ENCODE results near the gene GRIK1. TPM values are rescaled to one million over a fixed set of nuclear protein-coding genes. Genes with fewer than 3 reads are reported as not detected.

The GRIK1 gene
- total RNA-seq, 1 experiment from 2014 or later = not detected

DNA sequence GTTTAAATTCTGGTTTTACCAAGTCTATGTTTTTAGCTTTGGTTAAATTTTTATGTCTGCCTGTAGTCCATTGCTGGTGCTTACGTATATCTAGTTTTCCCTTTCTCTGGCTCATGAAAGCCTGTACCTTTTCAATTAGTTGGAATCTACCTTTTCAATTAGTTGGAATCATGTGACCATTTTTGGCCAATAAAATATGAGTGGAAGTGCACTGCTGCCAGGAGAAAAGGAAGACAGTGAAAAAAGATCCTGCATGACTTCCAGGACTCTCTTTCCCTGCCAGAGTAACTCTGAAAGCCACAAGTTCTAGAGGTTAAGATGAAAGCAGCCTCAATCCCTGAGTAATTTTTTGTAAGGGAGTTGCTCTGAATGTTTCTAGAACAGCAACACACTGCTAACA, 2.2 kb upstream of the GRIK1 start:
- Mint-ChIP-seq H3K4me3 (ENCODE audit: unreplicated experiment) (no peak overlapping the region), H3K27me3 (ENCODE audit: insufficient read depth, unreplicated experiment) (peaks cover 15% of the 10 kb centered on the region), H3K36me3 (ENCODE audit: insufficient read depth, unreplicated experiment) (no peaks in the 10 kb centered on the region), H3K4me1 (ENCODE audit: low read depth, unreplicated experiment) (peaks cover 4% of the 10 kb centered on the region), H3K27ac (ENCODE audit: unreplicated experiment) (no peak overlapping the region), H3K9me3 (ENCODE audit: unreplicated experiment) (no peaks in the 10 kb centered on the region)
- Histone ChIP-seq H3K4me3 (ENCODE audit: low read depth, low read length) (no peak overlapping the region), H3K36me3 (ENCODE audit: control insufficient read depth, insufficient read depth, low read length) (no peaks in the 10 kb centered on the region), H3K4me1 (no peaks in the 10 kb centered on the region; the same call in 1 of the 2 replicates), H3K9me3 (no peaks in the 10 kb centered on the region), H3K27me3 (replicated peaks; ENCODE audit: control insufficient read depth, insufficient read depth, low read length) (no peaks in the 10 kb centered on the region)
- ChIA-PET POLR2A (no interaction called here), CTCF (no interaction called here)
- TF ChIP-seq CTCF (IDR thresholded peaks at IDR 0.05; ENCODE audit: insufficient read depth in 1 of 2, low read depth in 1 of 2, low read length in 1 of 2, severe bottlenecking in 1 of 2, unreplicated experiment in 1 of 2) = no peak
- BruUV-seq (replicated peaks) = no TSS peak
- no peak for DNase-seq
- intact Hi-C loops (cut with micrococcal nuclease; ENCODE audit: unreplicated experiment) = no loop called here

GRCh38 chr21:29940991-29941390, 1.2 kb upstream of the GRIK1 start:
- Mint-ChIP-seq H3K4me3 (ENCODE audit: unreplicated experiment) (no peak overlapping the region), H3K27me3 (ENCODE audit: insufficient read depth, unreplicated experiment) (peaks cover 15% of the 10 kb centered on the region), H3K9me3 (ENCODE audit: unreplicated experiment) (no peaks in the 10 kb centered on the region), H3K36me3 (ENCODE audit: insufficient read depth, unreplicated experiment) (no peaks in the 10 kb centered on the region), H3K4me1 (ENCODE audit: low read depth, unreplicated experiment) (no peaks in the 10 kb centered on the region), H3K27ac (ENCODE audit: unreplicated experiment) (no peak overlapping the region)
- CTCF ChIA-PET = no interaction called here
- intact Hi-C loops (cut with micrococcal nuclease; ENCODE audit: unreplicated experiment) = no loop called here
- TF ChIP-seq CTCF (IDR thresholded peaks at IDR 0.05; ENCODE audit: insufficient read depth in 1 of 2, low read depth in 1 of 2, low read length in 1 of 2, severe bottlenecking in 1 of 2, unreplicated experiment in 1 of 2) = no peak
- Histone ChIP-seq H3K4me1 (no peaks in the 10 kb centered on the region), H3K36me3 (ENCODE audit: control insufficient read depth, insufficient read depth, low read length) (no peaks in the 10 kb centered on the region), H3K4me3 (ENCODE audit: low read depth, low read length) (no peak overlapping the region), H3K9me3 (no peaks in the 10 kb centered on the region), H3K27me3 (replicated peaks; ENCODE audit: control insufficient read depth, insufficient read depth, low read length) (no peaks in the 10 kb centered on the region)
- DNase-seq = no peak
- POLR2A ChIA-PET = no interaction called here
- no TSS peak for BruUV-seq (replicated peaks)

DNA sequence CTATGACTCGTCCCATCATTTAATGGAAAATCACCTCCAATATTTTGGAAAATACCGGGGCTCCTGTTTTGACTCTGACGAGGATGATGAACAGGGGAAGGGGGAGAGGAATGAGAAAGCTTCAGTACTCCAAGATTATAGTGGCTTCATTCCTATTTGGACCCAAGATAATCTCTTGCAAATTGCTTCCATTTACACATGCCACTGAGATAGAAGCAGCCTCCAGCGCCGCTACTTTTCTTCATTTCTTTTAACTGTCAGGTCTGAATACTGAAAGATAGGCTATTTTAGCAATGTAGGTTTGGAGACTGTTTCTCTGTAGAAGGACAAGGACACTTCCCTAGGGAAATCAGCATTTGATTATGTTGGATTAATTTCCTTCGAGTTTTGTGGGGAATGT, 565 bp upstream of the GRIK1 start:
- no peak for TF ChIP-seq CTCF (IDR thresholded peaks at IDR 0.05; ENCODE audit: insufficient read depth in 1 of 2, low read depth in 1 of 2, low read length in 1 of 2, severe bottlenecking in 1 of 2, unreplicated experiment in 1 of 2)
- Histone ChIP-seq H3K4me1 (no peaks in the 10 kb centered on the region), H3K36me3 (ENCODE audit: control insufficient read depth, insufficient read depth, low read length) (no peaks in the 10 kb centered on the region), H3K9me3 (no peaks in the 10 kb centered on the region), H3K4me3 (ENCODE audit: low read depth, low read length) (no peak overlapping the region), H3K27me3 (replicated peaks; ENCODE audit: control insufficient read depth, insufficient read depth, low read length) (no peaks in the 10 kb centered on the region)
- DNase-seq = no peak
- no peaks in the 10 kb centered on the region for H3K36me3 Mint-ChIP-seq (ENCODE audit: insufficient read depth, unreplicated experiment)
- no peaks in the 10 kb centered on the region for H3K4me1 Mint-ChIP-seq (ENCODE audit: low read depth, unreplicated experiment)
- intact Hi-C loops (cut with micrococcal nuclease; ENCODE audit: unreplicated experiment) = no loop called here
- H3K27me3 Mint-ChIP-seq (ENCODE audit: insufficient read depth, unreplicated experiment) = peaks cover 15% of the 10 kb centered on the region
- no peak overlapping the region for H3K27ac Mint-ChIP-seq (ENCODE audit: unreplicated experiment)
- no TSS peak for BruUV-seq (replicated peaks)
- ChIA-PET POLR2A (no interaction called here), CTCF (no interaction called here)
- no peak overlapping the region for H3K4me3 Mint-ChIP-seq (ENCODE audit: unreplicated experiment)
- H3K9me3 Mint-ChIP-seq (ENCODE audit: unreplicated experiment) = no peaks in the 10 kb centered on the region

Measured in Caco-2 (cell line).